ENCODE data around the gene PKP4.
"Not testable (repeated sequence)": the region's sequence is repeated elsewhere in the genome, so short reads cannot be mapped to it uniquely, and the experiment has no call there.

Gene PKP4

DNA sequence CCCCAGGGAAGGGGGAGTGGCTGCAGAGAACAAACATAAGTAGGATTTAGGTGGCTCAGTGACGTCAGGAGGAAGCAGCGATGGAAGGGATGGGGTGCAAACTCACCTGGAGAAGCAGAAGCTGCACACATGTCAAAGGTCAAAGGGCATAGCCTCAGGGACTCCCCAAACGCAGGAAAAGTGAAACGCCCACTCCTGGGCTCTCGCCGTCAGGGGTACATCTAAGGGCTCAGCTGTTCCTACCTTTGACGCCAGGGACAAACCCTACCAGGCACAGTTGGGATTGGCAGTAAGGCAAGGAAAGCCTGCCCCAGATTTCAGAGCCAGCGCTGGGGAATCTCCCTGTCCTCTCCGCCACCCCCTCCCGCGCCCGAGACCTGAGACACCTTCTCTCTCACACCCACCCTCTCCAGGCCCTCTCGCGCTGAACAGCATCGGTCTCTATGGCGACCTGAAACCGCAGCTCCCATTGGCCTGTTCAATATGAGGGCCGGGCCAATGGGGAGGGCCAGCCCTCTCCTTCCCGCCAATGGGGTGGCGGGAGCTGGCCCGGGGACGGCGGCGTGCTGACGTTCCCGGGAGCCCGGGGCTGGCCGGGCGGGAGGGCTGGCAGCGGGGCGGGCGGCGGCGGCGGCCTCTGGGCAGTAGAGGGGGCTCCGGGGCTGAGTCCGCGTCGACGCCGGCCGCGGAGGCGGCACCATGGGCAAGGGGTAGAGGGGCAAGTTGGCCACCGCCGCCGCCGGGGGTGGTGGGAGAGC lies at the start of gene PKP4, which contains the start of gene CCDC148:
PKP4 (plus strand) TSS at position 644 of the 758 bp plus-strand sequence. CDS start 76,233 bp downstream, outside the sequence.
CCDC148 (minus strand) TSS at position 445 of the 758 bp plus-strand sequence; CDS start at position 131, 314 bp downstream.
- DNase-seq (ENCODE audit: low read depth): peak; percentile 83

- DNase-seq (ENCODE audit: low read depth): no peak
These were observed 49.7 kb upstream of the PKP4 start for GRCh38 chr2:158407031-158407430.

- no peak for DNase-seq (ENCODE audit: low read depth)
These were observed 46.6 kb upstream of the PKP4 start for GRCh38 chr2:158410132-158410531.

GRCh38 chr2:158411748-158412147 lies 45.0 kb upstream of the PKP4 start:
- no peak for DNase-seq (ENCODE audit: low read depth)

- no peak for DNase-seq (ENCODE audit: low read depth)
These were observed 44.5 kb upstream of the PKP4 start for GRCh38 chr2:158412206-158412605.

DNA sequence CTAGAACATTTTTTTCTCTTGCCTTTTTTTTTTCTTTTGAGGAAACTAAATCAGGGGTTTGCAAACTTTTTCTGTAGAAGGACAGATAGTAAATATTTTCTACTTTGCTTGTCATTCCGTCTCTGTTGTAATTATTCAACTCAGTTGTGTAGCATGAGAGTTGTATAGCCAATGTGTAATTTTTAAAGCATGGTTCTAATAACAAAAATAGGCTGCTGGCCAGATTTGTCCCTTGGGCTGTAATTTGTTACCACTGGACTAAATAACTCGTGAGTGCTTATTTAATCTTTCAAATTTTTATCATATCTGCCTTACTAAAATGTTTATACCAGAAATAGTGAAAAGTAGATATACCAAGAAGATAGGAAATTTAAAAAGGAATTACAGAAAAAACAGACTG lies 43.2 kb upstream of the PKP4 start:
- DNase-seq (ENCODE audit: low read depth): no peak

- DNase-seq (ENCODE audit: low read depth): no peak
These were observed 42.2 kb upstream of the PKP4 start for GRCh38 chr2:158414538-158414937.

- no peak for DNase-seq (ENCODE audit: low read depth)
These were observed 24.6 kb upstream of the PKP4 start for GRCh38 chr2:158432117-158432516.

GRCh38 chr2:158433716-158434115 lies 23.0 kb upstream of the PKP4 start:
- DNase-seq (ENCODE audit: low read depth): not testable (repeated sequence)

DNA sequence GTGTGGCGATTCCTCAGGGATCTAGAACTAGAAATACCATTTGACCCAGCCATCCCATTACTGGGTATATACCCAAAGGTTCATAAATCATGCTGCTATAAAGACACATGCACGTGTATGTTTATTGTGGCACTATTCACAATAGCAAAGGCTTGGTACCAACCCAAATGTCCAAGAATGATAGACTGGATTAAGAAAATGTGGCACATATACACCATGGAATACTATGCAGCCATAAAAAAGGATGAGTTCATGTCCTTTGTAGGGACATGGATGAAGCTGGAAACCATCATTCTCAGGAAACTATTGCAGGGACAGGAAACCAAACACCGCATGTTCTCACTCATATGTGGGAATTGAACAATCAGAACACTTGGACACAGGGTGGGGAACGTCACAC lies 17.7 kb upstream of the PKP4 start:
- DNase-seq (ENCODE audit: low read depth): not testable (repeated sequence)

DNA sequence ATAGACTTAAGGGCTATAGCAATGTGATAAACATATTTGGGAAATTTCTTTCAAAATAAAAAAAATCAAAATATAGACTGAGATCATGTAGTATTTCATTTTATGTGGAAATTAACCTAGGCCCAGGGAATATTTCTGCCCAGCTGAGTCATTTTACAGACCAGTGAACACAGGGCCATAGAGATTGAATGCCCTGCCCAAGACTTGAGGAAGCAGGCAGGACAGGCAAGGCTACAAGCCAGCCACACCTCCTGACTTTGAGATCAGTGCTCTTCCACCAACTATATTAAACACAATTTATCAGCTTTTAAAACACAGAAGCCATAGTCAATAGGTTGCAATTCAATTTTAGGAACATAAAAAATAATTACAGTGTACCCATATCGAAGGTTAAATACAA lies 13.1 kb upstream of the PKP4 start:
- no peak for DNase-seq (ENCODE audit: low read depth)

DNA sequence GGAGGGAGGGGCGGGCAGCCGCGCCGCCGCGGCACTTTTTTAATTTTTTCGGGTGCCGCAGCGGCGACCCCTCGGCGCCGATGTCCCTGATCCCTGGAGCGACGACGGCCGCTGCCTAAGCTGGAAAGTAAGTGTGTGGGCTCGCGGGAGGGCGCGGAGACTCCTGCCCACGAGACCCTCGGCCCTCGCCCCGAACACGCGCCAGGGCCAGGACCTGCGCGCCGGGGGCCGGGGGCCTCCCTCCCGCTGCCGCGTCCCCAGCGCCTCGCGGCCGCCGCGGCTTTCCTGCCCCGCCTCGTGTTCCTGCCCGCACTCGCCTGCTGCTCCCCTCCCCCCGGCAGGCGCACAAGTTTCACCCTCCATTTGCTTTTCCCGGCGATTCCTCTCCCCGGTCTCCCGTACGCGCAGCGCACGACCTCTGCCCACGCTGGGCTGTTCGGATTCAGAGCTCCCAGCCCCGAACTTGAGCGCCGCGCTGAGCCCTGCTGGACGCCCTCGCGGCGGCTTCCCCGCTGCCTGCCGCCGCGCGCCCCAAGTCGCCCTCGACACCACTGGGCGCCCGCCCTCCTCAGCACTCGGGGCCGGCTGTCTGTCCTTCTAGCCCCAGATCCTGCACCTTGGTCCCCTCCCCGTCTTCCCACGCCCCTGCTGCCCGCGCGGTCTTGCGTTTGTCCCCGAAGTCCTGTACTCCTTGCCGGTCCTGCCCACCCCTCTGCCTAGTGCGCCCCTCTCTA lies 507 bp downstream of the PKP4 start:
- DNase-seq (ENCODE audit: low read depth): peak; percentile 54

DNA sequence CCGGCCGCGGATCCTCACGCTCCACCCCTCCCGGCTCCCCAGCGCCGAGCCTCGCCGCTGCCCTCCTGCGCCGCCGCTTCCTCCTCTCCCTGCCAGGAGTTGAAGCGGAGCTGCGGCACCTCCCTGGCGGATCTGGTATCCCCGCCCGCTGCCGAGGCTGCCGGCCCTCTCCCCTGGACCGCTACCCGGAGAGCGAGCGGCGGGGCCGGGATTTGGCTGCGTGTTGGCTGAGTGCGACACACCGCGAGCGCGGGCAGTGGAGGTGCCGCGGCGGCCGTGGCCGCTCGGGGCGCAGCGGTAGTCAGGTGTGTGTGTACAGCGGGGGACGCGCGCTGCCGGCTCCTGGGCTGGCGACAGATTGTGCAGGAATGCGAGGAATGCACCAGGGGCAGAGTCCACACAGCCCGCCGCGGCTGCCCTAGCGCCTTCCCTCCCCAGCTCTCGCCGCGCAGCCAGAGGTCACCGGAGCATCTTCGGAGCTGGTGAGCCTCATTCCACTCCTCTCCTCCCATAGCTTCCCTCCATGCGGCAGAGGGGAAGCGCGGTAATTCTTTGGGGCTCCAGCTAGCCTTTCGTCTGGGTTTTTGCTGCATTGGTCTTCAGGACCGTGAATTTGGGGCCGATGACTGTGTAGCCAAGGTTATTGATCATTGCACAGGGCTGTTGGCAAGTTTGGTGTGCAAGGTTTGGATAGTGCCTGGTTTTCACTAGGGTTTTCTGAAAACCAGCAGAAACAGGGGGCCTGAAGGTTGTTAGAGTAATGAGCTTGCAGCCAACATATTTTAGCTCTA lies 1.3 kb downstream of the PKP4 start:
- DNase-seq (ENCODE audit: low read depth): peak; percentile 52

DNA sequence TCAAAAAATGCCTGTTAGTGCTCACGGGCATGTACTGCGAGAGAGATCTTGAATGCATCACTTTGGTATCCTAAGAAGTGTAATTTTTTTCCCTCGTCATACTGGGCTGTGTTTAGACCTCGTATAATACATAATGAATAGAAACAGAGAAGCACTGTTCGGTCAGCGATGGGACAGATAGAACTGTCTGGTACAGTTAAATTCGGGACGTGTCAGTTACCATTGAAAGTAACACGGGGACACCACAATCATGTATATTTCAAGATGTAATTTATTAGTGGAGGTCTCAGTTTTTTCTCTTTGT lies 1.8 kb downstream of the PKP4 start:
- no peak for DNase-seq (ENCODE audit: low read depth)

DNA sequence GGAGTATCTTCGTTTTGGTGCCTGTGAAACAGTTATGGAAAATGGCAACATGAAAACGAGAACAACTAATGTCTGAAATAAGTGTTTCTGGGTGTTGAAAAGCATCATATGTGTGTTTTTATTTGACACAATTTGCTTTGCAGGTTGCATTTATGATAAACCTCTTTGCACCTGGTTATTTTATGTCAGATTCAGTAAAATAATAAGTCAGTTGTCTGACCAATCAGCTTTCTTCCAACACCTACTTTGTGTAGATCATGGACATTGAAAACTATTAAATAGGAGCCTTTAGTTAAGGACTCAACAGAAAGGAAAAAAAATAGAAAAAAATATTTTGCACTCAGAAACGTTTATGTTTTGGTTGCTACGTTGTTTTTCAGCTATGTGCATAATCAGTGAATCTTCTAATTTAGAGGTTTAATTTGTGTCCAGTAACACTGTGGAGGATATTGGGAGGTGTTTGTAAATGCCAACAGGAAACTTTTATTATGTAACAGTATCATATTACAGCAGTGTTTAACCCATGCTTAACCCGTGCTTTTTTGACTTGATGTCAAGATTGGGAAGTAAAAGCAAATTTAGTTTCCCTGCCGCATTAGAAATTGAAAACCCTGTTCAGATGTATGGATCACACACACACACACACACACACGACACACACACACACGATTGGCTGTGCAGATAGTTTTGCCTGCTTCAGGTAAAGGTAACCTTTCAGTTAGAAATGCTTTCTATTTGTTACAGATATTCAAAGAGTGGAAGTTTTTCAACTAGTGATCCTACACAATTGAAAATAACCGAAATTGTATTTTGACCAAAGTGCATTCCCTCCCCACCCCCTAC lies 2.6 kb downstream of the PKP4 start:
- no peak for DNase-seq (ENCODE audit: low read depth)

DNA sequence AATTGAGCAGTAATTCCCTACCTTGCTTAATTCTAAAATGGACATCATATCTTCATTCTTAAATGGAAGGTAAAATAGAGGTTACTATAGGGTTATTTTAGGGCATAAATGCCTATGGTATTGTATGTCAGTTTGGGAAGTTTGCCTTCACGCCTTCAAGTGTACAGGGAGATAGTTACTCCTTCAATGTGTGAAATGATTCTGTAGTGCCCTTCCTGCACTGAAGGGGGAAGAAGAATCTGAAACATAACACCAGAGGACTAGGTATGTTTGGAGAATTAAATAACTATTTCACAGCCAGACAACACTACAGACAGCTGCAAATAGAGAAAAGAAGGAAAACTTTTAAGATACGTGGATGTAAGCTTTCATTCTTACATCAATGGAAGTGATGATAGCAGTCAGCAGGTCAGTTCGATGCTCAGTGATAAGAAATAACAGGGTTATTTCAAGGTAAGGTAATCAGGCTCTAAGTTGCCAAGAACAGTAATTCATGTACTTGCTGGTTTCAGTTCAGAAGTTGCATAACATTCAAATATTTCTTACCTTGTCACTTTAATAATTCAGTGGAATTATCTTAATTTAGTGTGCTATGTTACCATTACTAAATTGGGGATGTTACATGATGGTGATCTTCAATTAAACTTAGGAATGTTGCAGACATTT lies 4.0 kb downstream of the PKP4 start:
- DNase-seq (ENCODE audit: low read depth): no peak

GRCh38 chr2:158463496-158464095 lies 6.8 kb downstream of the PKP4 start:
- DNase-seq (ENCODE audit: low read depth): no peak

GRCh38 chr2:158464426-158465281 lies 7.9 kb downstream of the PKP4 start:
- DNase-seq (ENCODE audit: low read depth): no peak

GRCh38 chr2:158467248-158467647 lies 10.5 kb downstream of the PKP4 start:
- DNase-seq (ENCODE audit: low read depth): no peak

GRCh38 chr2:158472829-158473228 lies 16.1 kb downstream of the PKP4 start:
- not testable (repeated sequence) for DNase-seq (ENCODE audit: low read depth)

All from activated T-cell treated with anti-CD3 and anti-CD28 coated beads for 48 hours (primary cell).